Panc1 (cell line): ENCODE results near the gene AGBL4. TPM values are rescaled to one million over a fixed set of nuclear protein-coding genes. Genes with fewer than 3 reads are reported as not detected.

Experiments
- ATAC-seq: fragments of 200-7000 bp; cut with Tn5 transposase; 2 replicates; pipeline ENCODE4 v1.9.1; 2020; ENCODE audit warnings: mild to moderate bottlenecking, moderate library complexity
- BruUV-seq: library from RNA; stranded (reverse); fragments of 400-500 nt; replicated peaks from 2 replicates; lab custom pipeline; 2021; lab: Mats Ljungman, UMichigan
- CTCF ChIA-PET: fragments of 300-600 bp; sonication (Branson Sonifier 250); formaldehyde crosslinking; loops from one replicate; lab custom pipeline; 2022; ENCODE audit warnings: antibody characterized with exemption; lab: Charles Lee
- POLR2A ChIA-PET: fragments of 300-600 bp; sonication (Branson Sonifier 250); formaldehyde crosslinking; loops from one replicate; lab custom pipeline; 2022; ENCODE audit warnings: antibody characterized with exemption; lab: Charles Lee
- DNase-seq: peaks from one replicate; pipeline ENCODE4 v3.0.0-alpha.2; 2010; ENCODE audit warnings: low read depth, low spot score
- H3K27ac ChIP-seq: 2 replicates; pipeline ENCODE4 v1.5.1; 2011; ENCODE audit warnings: mild to moderate bottlenecking, low read length, inconsistent platforms
- H3K27me3 ChIP-seq: fragments of 200-500 bp; sonication (Bioruptor generic); 2 replicates; pipeline ENCODE4 v1.6.0; 2014; ENCODE audit warnings: low read length, inconsistent platforms; ENCODE audit not compliant: control insufficient read depth, insufficient read depth
- H3K36me3 ChIP-seq: fragments of 200-500 bp; sonication (Bioruptor generic); 2 replicates; pipeline ENCODE4 v1.5.1; 2014; ENCODE audit warnings: inconsistent platforms, mild to moderate bottlenecking, low read length, moderate library complexity; ENCODE audit not compliant: control insufficient read depth, insufficient read depth
- H3K4me1 ChIP-seq: 2 replicates; pipeline ENCODE4 v1.5.1; 2011; ENCODE audit warnings: inconsistent platforms, mild to moderate bottlenecking, low read length, moderate library complexity; ENCODE audit not compliant: control insufficient read depth, insufficient read depth
- H3K4me3 ChIP-seq, 2 experiments: 2 replicates each; pipeline ENCODE4 v1.5.1; 2011 to 2012; ENCODE audit warnings: low read depth in 2 of 2, low read length in 2 of 2, mild to moderate bottlenecking in 2 of 2, inconsistent platforms in 1 of 2, moderate library complexity in 1 of 2
- H3K9me3 ChIP-seq: fragments of 200-500 bp; sonication (Bioruptor generic); 2 replicates; pipeline ENCODE4 v1.5.1; 2014; ENCODE audit warnings: low read depth, mild to moderate bottlenecking, inconsistent platforms, low read length, moderate library complexity; ENCODE audit not compliant: control insufficient read depth, insufficient read depth
- CTCF ChIP-seq: fragments of 450-650 bp; IDR thresholded peaks from 2 replicates; pipeline ENCODE4 v1.5.1; 2017; ENCODE audit warnings: mild to moderate bottlenecking
- POLR2AphosphoS5 ChIP-seq: IDR thresholded peaks from 2 replicates; pipeline ENCODE4 v1.6.1; 2012; ENCODE audit warnings: mild to moderate bottlenecking, low read depth, low read length, moderate library complexity
- REST ChIP-seq, 2 experiments: IDR thresholded peaks; 2 replicates each; pipeline ENCODE4 v1.6.1; 2011 to 2012; ENCODE audit warnings: low read depth in 2 of 2, control low read depth in 1 of 2, low read length in 1 of 2, mild to moderate bottlenecking in 1 of 2, moderate library complexity in 1 of 2; ENCODE audit not compliant: insufficient read depth in 1 of 2
- SIN3A ChIP-seq: IDR thresholded peaks from 2 replicates; pipeline ENCODE4 v1.6.1; 2012; ENCODE audit warnings: low read depth, mild to moderate bottlenecking, low read length, moderate library complexity, borderline replicate concordance; ENCODE audit not compliant: insufficient read depth
- TCF7L2 ChIP-seq: IDR thresholded peaks from 2 replicates; pipeline ENCODE4 v1.6.1; 2011; ENCODE audit warnings: mild to moderate bottlenecking, low read depth, low read length, inconsistent platforms
- in situ Hi-C: cut with HindIII; loops from 2 replicates; pipeline ENCODE4 v1.10.0; 2016; ENCODE audit warnings: low sequenced_read_pairs, low pct_unique_long_range_greater_than_20kb
- intact Hi-C: fragments of 100-400 bp; cut with micrococcal nuclease; formaldehyde crosslinking; loops from one replicate; pipeline ENCODE4 v1.10.0; 2022; ENCODE audit not compliant: unreplicated experiment
- total RNA-seq: library from RNA; stranded (reverse); gene quantifications from one replicate; pipeline ENCODE4 v1.2.1, GENCODE V29; 2021; ENCODE audit not compliant: unreplicated experiment

Gene AGBL4
- total RNA-seq, 1 experiment from 2014 or later, result not detected

- no peak overlapping the region for H3K27ac ChIP-seq
- no peaks in the 10 kb centered on the region for H3K4me1 ChIP-seq
- no peak overlapping the region for H3K4me3 ChIP-seq
- intact Hi-C loops, result no loop called here
- DNase-seq, result no peak
- TF ChIP-seq CTCF, result no peak
- TF ChIP-seq SIN3A, result no peak
- TF ChIP-seq TCF7L2, result no peak
- no peak for TF ChIP-seq POLR2AphosphoS5
- no peak for TF ChIP-seq REST (IDR thresholded peaks at IDR 0.05; ENCODE audit: insufficient read depth in 1 of 2, low read depth in 2 of 2, low read length in 1 of 2)
- H3K27me3 ChIP-seq, result no peaks in the 10 kb centered on the region
- ChIA-PET CTCF (no interaction called here), POLR2A (no interaction called here)
- no peak for ATAC-seq
- H3K9me3 ChIP-seq, result no peaks in the 10 kb centered on the region
- H3K36me3 ChIP-seq, result no peaks in the 10 kb centered on the region
- no TSS peak for BruUV-seq
- in situ Hi-C loops, result no loop called here
Measured at GRCh38 chr1:49356594-49356993, 667.2 kb downstream of the AGBL4 start.

- H3K4me3 ChIP-seq, result no peak overlapping the region
- no peaks in the 10 kb centered on the region for H3K27me3 ChIP-seq
- ChIA-PET POLR2A (interaction anchor here (0.6 kb wide), 1 partner anchor 314 kb away, joined by 6 read pairs; no protein-coding TSS in a partner anchor), CTCF (interaction anchor here (0.6 kb wide), 1 partner anchor 9 kb away, joined by 8 read pairs; no protein-coding TSS in a partner anchor)
- TF ChIP-seq POLR2AphosphoS5 (no peak), SIN3A (no peak), REST (IDR thresholded peaks at IDR 0.05; ENCODE audit: insufficient read depth in 1 of 2, low read depth in 2 of 2, low read length in 1 of 2) (no peak), TCF7L2 (no peak), CTCF (no peak)
- no peak overlapping the region for H3K27ac ChIP-seq
- intact Hi-C loops, result no loop called here
- ATAC-seq (no peak), DNase-seq (no peak)
- H3K9me3 ChIP-seq, result no peaks in the 10 kb centered on the region
- BruUV-seq, result no TSS peak
- no peaks in the 10 kb centered on the region for H3K4me1 ChIP-seq
- no peaks in the 10 kb centered on the region for H3K36me3 ChIP-seq
- in situ Hi-C loops, result no loop called here
Measured at GRCh38 chr1:49351768-49352167, 672.0 kb downstream of the AGBL4 start.
